NCI-H774 (cell line): ENCODE measurements around the gene NKX1-1.
"Not testable (repeated sequence)": the region's sequence is repeated elsewhere in the genome, so short reads cannot be mapped to it uniquely, and the experiment has no call there.

Experiments
- DNase-seq: peaks from one replicate; lab custom pipeline; 2025; lab: John Stamatoyannopoulos, UW

The NKX1-1 gene

GRCh38 chr4:1404573-1405253, 1.5 kb downstream of the NKX1-1 start:
- DNase-seq, result no peak

- DNase-seq, result no peak
Measured at GRCh38 chr4:1403591-1404572, 2.4 kb downstream of the NKX1-1 start.

GRCh38 chr4:1403177-1403583, 3.1 kb downstream of the NKX1-1 start:
- no peak for DNase-seq

- no peak for DNase-seq
Measured at GRCh38 chr4:1402516-1403091, 3.6 kb downstream of the NKX1-1 start.

GRCh38 chr4:1402021-1402515, 4.2 kb downstream of the NKX1-1 start:
- DNase-seq, result no peak

GRCh38 chr4:1401409-1402020, 4.7 kb downstream of the NKX1-1 start:
- no peak for DNase-seq

GRCh38 chr4:1400831-1401408, 5.3 kb downstream of the NKX1-1 start:
- no peak for DNase-seq

- no peak for DNase-seq
Measured at GRCh38 chr4:1400191-1400805, 5.9 kb downstream of the NKX1-1 start.

- no peak for DNase-seq
Measured at GRCh38 chr4:1399508-1400190, 6.6 kb downstream of the NKX1-1 start.

- no peak for DNase-seq
Measured at GRCh38 chr4:1398681-1399507, 7.3 kb downstream of the NKX1-1 start.

- DNase-seq, result no peak
Measured at GRCh38 chr4:1396806-1397455, 9.3 kb downstream of the NKX1-1 start.

GRCh38 chr4:1395941-1396805, 10.1 kb downstream of the NKX1-1 start:
- DNase-seq, result no peak

GRCh38 chr4:1395389-1395820, 10.8 kb downstream of the NKX1-1 start:
- DNase-seq, result not testable (repeated sequence)

- DNase-seq, result not testable (repeated sequence)
Measured at GRCh38 chr4:1394554-1395388, 11.5 kb downstream of the NKX1-1 start.

- no peak for DNase-seq
Measured at GRCh38 chr4:1393866-1394265, 12.4 kb downstream of the NKX1-1 start.

- not testable (repeated sequence) for DNase-seq
Measured at GRCh38 chr4:1393363-1393762, 12.9 kb downstream of the NKX1-1 start.
